ENCODE data around the gene AGAP1. TPM values are rescaled to one million over a fixed set of nuclear protein-coding genes. Genes with fewer than 3 reads are reported as not detected.

Gene AGAP1
- total RNA-seq, 1 experiment from 2014 or later = 25.8 TPM

DNA sequence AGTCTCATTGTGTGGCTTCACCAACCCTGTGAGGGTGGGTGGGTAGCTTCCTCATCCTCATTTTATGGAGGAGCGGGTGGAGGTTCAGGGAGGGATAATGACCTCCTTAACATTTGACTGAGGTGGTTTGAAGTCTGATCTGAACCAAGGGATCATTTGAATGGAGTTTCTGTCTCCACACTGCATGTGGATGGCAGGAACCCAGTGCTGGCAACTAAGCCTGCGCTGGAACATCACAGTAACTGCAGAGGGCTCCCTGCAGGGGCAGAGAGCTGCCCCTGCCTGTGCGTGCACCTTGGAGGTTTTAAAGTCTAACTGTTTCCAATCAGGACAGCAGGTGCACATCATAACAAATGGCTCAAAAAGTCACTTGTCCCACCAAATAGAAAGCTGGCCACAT lies 3.3 kb downstream of the AGAP1 start:
- Histone ChIP-seq H3K9ac (ENCODE audit: extremely low read depth, insufficient read length, low read length) (no peak overlapping the region), H2BK5ac (ENCODE audit: insufficient read length, low read length) (no peak overlapping the region), H2BK120ac (ENCODE audit: low read depth, low read length, poor library complexity, severe bottlenecking) (no peak overlapping the region), H2BK12ac (ENCODE audit: insufficient read length, low read depth, low read length) (no peak overlapping the region), H3K4ac (ENCODE audit: low read depth, low read length) (no peak overlapping the region), H3K23me2 (ENCODE audit: insufficient read length, low read depth, low read length, poor library complexity, severe bottlenecking) (peaks cover 23% of the 10 kb centered on the region), H2BK15ac (ENCODE audit: low read depth, low read length) (no peak overlapping the region), H2BK20ac (ENCODE audit: low read depth, low read length, poor library complexity, severe bottlenecking) (no peak overlapping the region), H3K4me2 (ENCODE audit: insufficient read depth, insufficient read length, low read length) (no peak overlapping the region), H3K9me3 (ENCODE audit: control insufficient read depth, low read depth, low read length) (no peaks in the 10 kb centered on the region), H3K79me1 (ENCODE audit: insufficient read depth, low read depth, low read length, poor library complexity, severe bottlenecking) (no peaks in the 10 kb centered on the region), H3K14ac (ENCODE audit: insufficient read depth, low read length) (no peak overlapping the region), H3K27ac (ENCODE audit: insufficient read length, low read depth, low read length) (no peak overlapping the region), H4K91ac (ENCODE audit: insufficient read length, low read depth, low read length) (no peak overlapping the region), H3K79me2 (ENCODE audit: insufficient read depth, low read length) (peaks cover 17% of the 10 kb centered on the region; the same call in 1 of the 2 replicates), H3K27me3 (ENCODE audit: insufficient read depth, low read length) (no peaks in the 10 kb centered on the region), H2AFZ (ENCODE audit: low read length) (no peak overlapping the region), H4K8ac (replicated peaks; ENCODE audit: insufficient read length, low read depth, low read length) (no peak overlapping the region), H3K23ac (ENCODE audit: insufficient read length, low read depth, low read length) (no peak overlapping the region), H3T11ph (ENCODE audit: low read length) (no peak overlapping the region), H4K5ac (ENCODE audit: insufficient read length, low read depth, low read length) (no peak overlapping the region), H3K56ac (ENCODE audit: insufficient read length, low read depth, low read length) (no peak overlapping the region), H4K20me1 (ENCODE audit: control insufficient read depth, insufficient read depth, insufficient read length) (peaks cover 5% of the 10 kb centered on the region), H2AK5ac (ENCODE audit: insufficient read length, low read length) (no peak overlapping the region), H3K4me1 (ENCODE audit: insufficient read depth, low read length) (peaks cover 14% of the 10 kb centered on the region; the same call in 1 of the 2 replicates), H3K18ac (ENCODE audit: insufficient read length, low read depth, low read length) (no peak overlapping the region)
- WGBS (ENCODE audit: extremely low coverage, insufficient read length, low lambda C conversion rate) = no CpG with 5 or more reads among the region's 3 CpGs
- peaks cover 2 to 4% of the 10 kb centered on the region in 2 experiments; a peak in 1 of 5 replicates for H3K9me3 Mint-ChIP-seq
- H3K4me3 Mint-ChIP-seq = peak overlapping the region in 1 of 2 experiments; percentile 8; a peak in 1 of 5 replicates
- no peak overlapping the region for H3K27ac Mint-ChIP-seq
- DNase-seq = no peak
- no peaks in the 10 kb centered on the region; a peak in 1 of 7 replicates for H3K36me3 Mint-ChIP-seq (ENCODE audit: insufficient read depth in 1 of 3, low read depth in 3 of 3)
- TF ChIP-seq, protein P1, sequence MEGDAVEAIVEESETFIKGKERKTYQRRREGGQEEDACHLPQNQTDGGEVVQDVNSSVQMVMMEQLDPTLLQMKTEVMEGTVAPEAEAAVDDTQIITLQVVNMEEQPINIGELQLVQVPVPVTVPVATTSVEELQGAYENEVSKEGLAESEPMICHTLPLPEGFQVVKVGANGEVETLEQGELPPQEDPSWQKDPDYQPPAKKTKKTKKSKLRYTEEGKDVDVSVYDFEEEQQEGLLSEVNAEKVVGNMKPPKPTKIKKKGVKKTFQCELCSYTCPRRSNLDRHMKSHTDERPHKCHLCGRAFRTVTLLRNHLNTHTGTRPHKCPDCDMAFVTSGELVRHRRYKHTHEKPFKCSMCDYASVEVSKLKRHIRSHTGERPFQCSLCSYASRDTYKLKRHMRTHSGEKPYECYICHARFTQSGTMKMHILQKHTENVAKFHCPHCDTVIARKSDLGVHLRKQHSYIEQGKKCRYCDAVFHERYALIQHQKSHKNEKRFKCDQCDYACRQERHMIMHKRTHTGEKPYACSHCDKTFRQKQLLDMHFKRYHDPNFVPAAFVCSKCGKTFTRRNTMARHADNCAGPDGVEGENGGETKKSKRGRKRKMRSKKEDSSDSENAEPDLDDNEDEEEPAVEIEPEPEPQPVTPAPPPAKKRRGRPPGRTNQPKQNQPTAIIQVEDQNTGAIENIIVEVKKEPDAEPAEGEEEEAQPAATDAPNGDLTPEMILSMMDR (conservative IDR thresholded peaks at IDR 0.05) = no peak
- H3K4me1 Mint-ChIP-seq = peaks cover 73 to 74% of the 10 kb centered on the region in 2 experiments
- H3K27me3 Mint-ChIP-seq (ENCODE audit: low read depth) = peaks cover 16% of the 10 kb centered on the region

All from H9 (cell line).